DMS114 treated with DMSO at 0.1 percent for 48 hours (cell line): ENCODE results near the gene UBL4B.

Experiments used
- DNase-seq: peaks from one replicate; lab custom pipeline; 2025; ENCODE audit not compliant: unreplicated experiment; lab: John Stamatoyannopoulos, UW

The UBL4B gene

DNA sequence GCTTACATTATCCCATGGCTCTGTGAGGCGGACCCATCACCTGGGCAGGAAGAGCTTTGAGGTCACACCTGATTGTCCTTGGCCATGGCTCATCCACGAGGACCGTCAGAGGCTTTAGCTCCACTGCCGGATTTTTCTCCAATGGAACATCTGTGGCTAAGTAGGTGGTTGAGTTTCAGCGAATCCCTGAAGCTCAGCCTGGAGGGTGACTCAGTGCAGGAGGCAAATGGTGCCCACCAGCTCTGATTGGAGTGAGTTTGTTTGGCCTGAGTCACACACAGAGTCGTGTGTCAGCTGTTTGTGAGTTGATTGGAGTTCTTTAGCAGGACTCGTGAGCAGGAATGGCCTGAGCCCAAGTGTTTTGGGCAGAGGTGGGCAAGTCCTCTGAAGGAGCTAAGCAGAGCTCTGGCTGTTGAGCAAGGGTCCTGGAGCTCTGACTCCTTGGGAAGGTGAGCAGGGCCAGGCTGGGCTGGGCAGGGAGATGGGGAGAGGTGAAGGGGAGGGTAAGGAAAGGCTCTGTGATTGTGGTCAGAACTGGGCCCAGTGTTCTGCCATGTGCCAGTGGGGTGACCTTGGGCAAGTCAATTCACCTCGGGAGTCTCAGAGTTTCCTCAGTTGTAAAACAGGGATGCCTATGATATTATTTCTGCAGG, 40.0 kb downstream of the UBL4B start:
- no peak for DNase-seq

DNA sequence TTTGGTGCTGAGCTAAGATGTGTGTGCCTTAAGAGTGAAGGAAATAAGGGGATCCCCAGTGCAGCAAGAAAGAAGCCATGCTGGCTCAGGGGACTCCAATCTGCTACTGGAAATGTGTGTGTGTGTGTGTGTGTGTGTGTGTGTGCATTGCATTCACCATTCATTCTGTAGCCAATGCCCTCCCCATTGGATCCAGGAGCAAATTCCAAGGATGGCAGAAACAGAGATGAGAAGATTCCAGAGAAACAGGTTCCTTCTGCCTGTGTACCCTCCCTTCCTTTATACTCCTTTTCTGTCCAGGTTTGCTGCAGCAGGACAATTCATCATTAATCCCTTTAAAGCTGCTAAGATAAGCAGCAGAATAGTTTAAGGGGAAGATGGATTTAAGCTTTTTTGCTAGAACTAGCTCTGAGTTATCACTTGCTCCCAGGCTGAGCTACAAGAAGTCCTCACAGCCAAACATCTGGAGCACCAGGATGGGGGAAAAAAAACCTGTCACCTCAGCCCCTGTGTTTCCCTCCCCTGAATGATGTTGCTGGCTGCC, 41.2 kb downstream of the UBL4B start:
- no peak for DNase-seq

DNA sequence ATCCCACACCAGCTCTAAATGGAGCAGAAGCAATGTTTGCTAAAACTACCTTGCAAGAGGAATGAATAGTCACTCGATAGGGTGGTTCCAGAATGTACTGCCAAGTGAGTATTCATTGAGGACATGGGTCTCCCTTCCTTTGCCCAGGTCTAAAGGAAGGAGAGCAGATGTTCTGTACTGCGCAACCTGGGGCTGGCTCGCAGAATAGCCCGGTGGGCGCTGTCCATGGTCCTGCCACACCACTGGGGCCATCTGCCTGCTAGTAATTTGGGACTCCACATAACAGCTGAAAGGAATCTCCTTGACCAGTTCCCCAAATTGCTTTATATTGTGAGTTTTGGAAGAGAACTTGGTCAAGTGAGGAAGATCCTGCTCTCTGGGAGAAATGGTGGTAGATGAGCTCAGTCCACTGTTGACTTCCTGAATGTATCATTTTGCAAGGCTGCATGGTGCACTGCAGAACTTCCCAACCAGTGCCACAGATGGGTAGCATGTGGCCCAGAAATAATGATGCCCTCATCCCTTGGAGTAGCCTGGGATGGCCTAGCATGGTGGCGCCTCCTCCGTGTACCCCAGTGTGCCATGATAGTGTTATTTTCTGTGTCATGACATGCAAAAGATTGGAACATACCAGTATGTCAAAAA, 43.8 kb downstream of the UBL4B start:
- no peak for DNase-seq

DNA sequence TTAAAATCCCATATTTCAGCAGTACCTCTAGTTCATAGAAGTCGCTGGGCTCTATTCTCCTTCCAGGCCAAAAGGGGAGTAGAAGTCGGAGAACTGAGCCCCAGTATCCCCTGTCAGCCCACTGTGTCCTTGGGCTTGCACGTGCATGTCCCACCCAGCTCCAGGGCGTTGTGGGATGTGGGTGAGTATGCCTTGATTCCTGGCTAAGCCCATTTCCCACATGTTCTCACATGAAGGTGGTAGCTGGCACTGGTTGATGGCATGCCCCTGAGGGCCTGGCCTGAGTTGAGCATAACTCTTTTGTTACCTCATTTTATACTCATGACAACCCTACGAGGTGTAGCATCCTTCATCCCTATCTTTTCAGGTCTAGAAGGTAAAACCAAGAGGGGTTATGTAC, 46.0 kb downstream of the UBL4B start:
- DNase-seq, result no peak

DNA sequence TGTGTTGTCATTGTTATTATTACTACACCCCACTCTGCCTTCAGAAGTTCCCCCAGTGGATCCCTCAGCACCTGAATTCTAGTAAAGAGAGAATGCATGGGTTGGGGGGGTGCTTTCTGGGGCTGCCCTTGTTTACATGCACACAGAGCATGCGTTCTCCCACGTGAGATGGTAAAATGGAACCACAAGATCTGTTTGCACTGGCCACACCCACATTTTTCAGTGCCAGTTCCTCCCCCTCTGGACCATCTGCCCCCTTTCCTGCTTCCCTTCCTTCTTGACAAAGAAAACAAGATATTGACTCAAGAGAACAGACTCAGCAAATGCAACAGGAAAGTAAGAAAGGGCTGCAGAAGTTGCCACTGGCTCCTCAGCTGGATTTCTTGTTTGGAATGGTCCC, 46.9 kb downstream of the UBL4B start:
- DNase-seq, result no peak

DNA sequence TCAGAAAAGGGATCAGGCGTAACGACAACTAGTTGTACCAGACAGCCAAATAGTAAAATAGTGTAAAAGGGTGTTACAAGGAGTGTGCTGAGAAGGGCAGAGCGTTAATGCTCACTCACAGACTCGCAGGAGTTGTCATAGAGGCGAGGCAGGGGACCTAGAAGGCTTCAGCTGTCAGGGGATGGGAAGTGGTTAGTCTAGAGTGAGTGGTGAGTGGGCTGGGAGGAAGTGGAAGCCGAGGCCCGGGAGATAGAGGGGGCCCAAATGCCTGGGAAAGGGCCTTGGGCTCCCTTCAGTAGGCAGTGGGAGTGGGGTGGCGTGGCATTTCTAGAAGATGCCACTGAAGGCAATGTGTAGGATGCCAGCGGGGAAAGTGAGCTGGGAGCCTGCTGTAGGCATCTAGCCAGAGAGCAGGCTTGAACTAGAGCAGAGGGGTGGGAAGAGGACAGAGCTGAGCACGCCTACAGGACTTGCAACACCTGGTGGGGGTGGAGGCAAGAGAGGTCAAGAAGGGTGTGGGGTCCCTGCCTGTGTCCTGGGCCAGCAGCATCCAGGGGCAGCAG, 48.4 kb downstream of the UBL4B start:
- DNase-seq, result no peak

DNA sequence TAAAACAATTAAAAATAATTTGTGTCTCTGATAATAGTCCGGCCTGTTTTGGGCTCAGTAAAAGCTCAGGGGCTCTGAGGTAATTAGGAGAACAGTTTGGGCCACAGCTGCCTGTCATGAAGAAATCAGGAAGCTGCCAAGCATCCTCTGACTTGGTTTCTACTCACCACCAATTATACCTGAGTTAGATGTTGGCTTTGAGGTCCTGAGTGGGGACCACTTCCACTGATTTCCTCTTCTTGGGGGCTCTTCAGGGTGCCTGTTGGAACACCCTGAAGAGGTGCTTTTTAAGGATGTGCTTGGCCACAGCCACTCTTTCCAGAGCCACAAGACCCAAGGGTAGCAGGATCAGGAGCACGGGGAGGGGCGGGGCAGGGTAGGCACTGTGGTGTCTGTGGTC, 48.9 kb downstream of the UBL4B start:
- DNase-seq, result no peak

DNA sequence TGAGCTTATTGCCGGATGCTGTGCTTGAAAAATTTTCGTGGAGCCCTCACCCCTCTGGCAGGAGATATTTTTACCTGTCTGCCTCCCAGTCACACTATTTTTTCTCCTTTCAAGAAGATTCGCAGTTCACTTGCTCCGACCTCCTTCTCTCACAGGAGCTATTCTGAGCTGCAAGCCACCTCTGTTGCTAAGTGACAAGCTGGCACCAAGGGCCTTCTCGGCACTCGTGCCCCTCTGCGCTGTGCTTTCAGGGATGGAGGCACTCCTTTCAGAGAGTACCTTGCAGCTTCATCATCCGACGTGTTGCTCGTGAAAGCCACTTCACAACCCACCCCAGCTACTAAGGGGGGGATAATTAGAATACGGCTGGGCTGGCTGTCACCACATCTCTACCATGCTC, 49.6 kb downstream of the UBL4B start:
- no peak for DNase-seq
